ENCODE results near the gene SPRY4. TPM values are rescaled to one million over a fixed set of nuclear protein-coding genes. Genes with fewer than 3 reads are reported as not detected.

The SPRY4 gene
- total and polyA plus RNA-seq, 2 of the 4 experiments (the other 2 are of a cell fraction): 8.4 to 21.0 TPM

DNA sequence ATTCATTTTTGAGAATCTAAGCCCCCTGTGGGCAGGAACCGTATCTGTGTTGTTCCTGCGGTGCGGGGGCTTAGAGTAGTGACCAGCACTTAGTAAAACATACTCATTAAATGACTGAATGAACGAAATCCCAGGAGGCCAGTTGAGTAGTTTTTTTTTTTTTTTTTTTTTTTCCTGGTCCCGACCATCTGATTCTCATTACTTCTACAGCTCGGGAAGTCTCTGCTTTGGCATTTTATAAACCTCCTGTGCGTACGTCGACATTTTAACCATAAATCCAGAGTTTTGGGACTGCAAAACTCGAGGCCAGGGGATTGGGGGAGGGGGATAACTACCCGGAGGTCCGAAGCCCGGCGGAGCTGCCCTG lies 31.5 kb upstream of the SPRY4 start:
- peak overlapping the region; percentile 95 for H2AK9ac ChIP-seq (replicated peaks; ENCODE audit: low read depth, low read length, poor library complexity)
- peaks cover 23 to 60% of the 10 kb centered on the region in 2 experiments; a peak in 3 of 4 replicates for H3K79me1 ChIP-seq (ENCODE audit: low read depth in 1 of 2, low read length in 2 of 2)
- peak overlapping the region; percentile 100 for H2BK15ac ChIP-seq (ENCODE audit: low read depth, low read length)
- H3K4ac ChIP-seq (ENCODE audit: low read depth, low read length): peak overlapping the region; percentile 62
- H3K56ac ChIP-seq (ENCODE audit: extremely low read depth, insufficient read depth, low read length): peak overlapping the region; percentile 84
- in situ Hi-C loops (cut with MboI; ENCODE audit: low sequenced_read_pairs) (no loop called here), dilution Hi-C loops (cut with HindIII; ENCODE audit: low sequenced_read_pairs, unreplicated experiment) (no loop called here), intact Hi-C loops (cut with micrococcal nuclease) (loop anchor here (2.0 kb wide), 1 partner anchor 192 kb away; no protein-coding TSS in a partner anchor)
- peaks cover 16% of the 10 kb centered on the region for H3K9me1 ChIP-seq (ENCODE audit: insufficient read depth, low read length)
- H4K5ac ChIP-seq (ENCODE audit: low read depth, low read length): peak overlapping the region; percentile 75
- no peaks in the 10 kb centered on the region for H4K20me1 ChIP-seq (ENCODE audit: insufficient read depth, low read length)
- H3K36me3 ChIP-seq (ENCODE audit: control insufficient read depth, insufficient read depth, low read length): no peaks in the 10 kb centered on the region
- H3K4me3 ChIP-seq (ENCODE audit: insufficient read depth, low read depth, low read length): peak overlapping the region; percentile 46
- peak overlapping the region; percentile 71 for H4K91ac ChIP-seq (ENCODE audit: insufficient read depth, low read depth, low read length)
- no CpG with 5 or more reads among the region's 14 CpGs for WGBS, 2 experiments (ENCODE audit: extremely low coverage in 2 of 2, insufficient read length in 1 of 2)
- peak overlapping the region; percentile 94 to 98 for H4K8ac ChIP-seq (ENCODE audit: low read depth in 2 of 2, low read length in 2 of 2)
- peak overlapping the region; percentile 96 for H2BK5ac ChIP-seq (ENCODE audit: low read depth, low read length, poor library complexity, severe bottlenecking)
- no peaks in the 10 kb centered on the region for H3K9me3 ChIP-seq (ENCODE audit: control insufficient read depth, insufficient read depth, low read length)
- peak overlapping the region; percentile 94 for H2AK5ac ChIP-seq (ENCODE audit: low read depth, low read length)
- H3K4me2 ChIP-seq (ENCODE audit: low read depth, low read length): peak overlapping the region; percentile 45
- ChIA-PET CTCF (interaction anchor here (0.5 to 0.6 kb wide), 2 partner anchors 32 to 228 kb away, joined by 3 to 5 read pairs; no protein-coding TSS in a partner anchor), POLR2A (ENCODE audit: unreplicated experiment) (interaction anchor here (0.6 to 1.0 kb wide), 3 partner anchors 29 to 246 kb away, joined by 3 to 6 read pairs (median 4); no protein-coding TSS in a partner anchor)
- TF ChIP-seq CHD1 (IDR thresholded peaks at IDR 0.05; ENCODE audit: low read depth, low read length): no peak; the same call in 1 of the 2 replicates
- TF ChIP-seq, protein P1, sequence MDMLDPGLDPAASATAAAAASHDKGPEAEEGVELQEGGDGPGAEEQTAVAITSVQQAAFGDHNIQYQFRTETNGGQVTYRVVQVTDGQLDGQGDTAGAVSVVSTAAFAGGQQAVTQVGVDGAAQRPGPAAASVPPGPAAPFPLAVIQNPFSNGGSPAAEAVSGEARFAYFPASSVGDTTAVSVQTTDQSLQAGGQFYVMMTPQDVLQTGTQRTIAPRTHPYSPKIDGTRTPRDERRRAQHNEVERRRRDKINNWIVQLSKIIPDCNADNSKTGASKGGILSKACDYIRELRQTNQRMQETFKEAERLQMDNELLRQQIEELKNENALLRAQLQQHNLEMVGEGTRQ (IDR thresholded peaks at IDR 0.05; ENCODE audit: low read depth, low read length): peak; percentile 11; the same call in 1 of the 2 replicates
- no peak for TF ChIP-seq POLR2A (IDR thresholded peaks at IDR 0.05; ENCODE audit: low read depth, low read length)
- no peak for TF ChIP-seq BHLHE40 (IDR thresholded peaks at IDR 0.05; ENCODE audit: low read depth, low read length)
- TF ChIP-seq FOS (IDR thresholded peaks at IDR 0.05; ENCODE audit: low read depth, low read length): no peak
- no peak for TF ChIP-seq MAFK (IDR thresholded peaks at IDR 0.05; ENCODE audit: low read depth, low read length)
- no peak for TF ChIP-seq MAZ (IDR thresholded peaks at IDR 0.05; ENCODE audit: borderline replicate concordance, low read depth, low read length)
- 0 out of 2 replicates have a peak, but pooled peaks have one; percentile 6 for TF ChIP-seq RAD21 (IDR thresholded peaks at IDR 0.05; ENCODE audit: low read length)
- TF ChIP-seq RFX5 (IDR thresholded peaks at IDR 0.05; ENCODE audit: low read depth, low read length): no peak
- peak; percentile 70 for TF ChIP-seq RCOR1 (IDR thresholded peaks at IDR 0.05; ENCODE audit: insufficient replicate concordance, low read length)
- TF ChIP-seq MXI1 (IDR thresholded peaks at IDR 0.05; ENCODE audit: borderline replicate concordance, low read depth, low read length): no peak
- TF ChIP-seq NFE2L2 (IDR thresholded peaks at IDR 0.05; ENCODE audit: low read depth, low read length): no peak
- H3K23ac ChIP-seq (ENCODE audit: low read depth, low read length): peak overlapping the region; percentile 66
- peak overlapping the region; percentile 79 for H2BK120ac ChIP-seq (ENCODE audit: low read depth, low read length)
- no peaks in the 10 kb centered on the region for H3K27me3 ChIP-seq (ENCODE audit: control insufficient read depth, insufficient read depth, low read length)
- no TSS peak for BruUV-seq (replicated peaks)
- peak overlapping the region; percentile 75 for H2BK20ac ChIP-seq (ENCODE audit: low read depth, low read length)
- H3K18ac ChIP-seq (ENCODE audit: low read depth, low read length): peak overlapping the region; percentile 52
- H3K14ac ChIP-seq (replicated peaks; ENCODE audit: low read depth, low read length): peak overlapping the region; percentile 94
- DNase-seq (peak; percentile 79), ATAC-seq (ENCODE audit: low read depth) (no peak)
- peak overlapping the region; percentile 67 for H3K9ac ChIP-seq (ENCODE audit: low read depth, low read length)
- H3K27ac ChIP-seq (ENCODE audit: insufficient read depth, low read length): peak overlapping the region; percentile 92
- peaks cover 12% of the 10 kb centered on the region for H3K4me1 ChIP-seq (ENCODE audit: control insufficient read depth, insufficient read depth, low read length)
- H2AFZ ChIP-seq (replicated peaks; ENCODE audit: low read length, poor library complexity): peak overlapping the region; percentile 93

All from IMR-90 (cell line).